Common myeloid progenitor, CD34-positive (primary cell): ENCODE data around the gene RLN1.

Experiments used
- CTCF ChIA-PET: fragments of 350-600 bp; sonication (Branson Sonifier 250); formaldehyde crosslinking; loops from one replicate; lab custom pipeline; 2021; ENCODE audit warnings: antibody characterized with exemption; lab: Charles Lee
- POLR2A ChIA-PET: fragments of 350-600 bp; sonication (Branson Sonifier 250); formaldehyde crosslinking; loops from one replicate; lab custom pipeline; 2021; ENCODE audit warnings: antibody characterized with exemption; lab: Charles Lee
- DNase-seq, 3 donors: peaks; one replicate each; pipeline versions ENCODE4 v3.0.0 to v3.0.0-alpha.2; 2013
- H3K27ac ChIP-seq, 2 experiments: 1 replicate in 1 of 2; 2 replicates in 1 of 2; pipeline ENCODE4 v1.7.0; 2013; ENCODE audit warnings: inconsistent platforms in 2 of 2, low read length in 2 of 2, mild to moderate bottlenecking in 2 of 2, low read depth in 1 of 2, moderate library complexity in 1 of 2; ENCODE audit not compliant: severe bottlenecking in 2 of 2, insufficient read depth in 1 of 2, poor library complexity in 1 of 2
- H3K27me3 ChIP-seq, 5 experiments: replicated peaks in 2 of 5; 1 replicate in 3 of 5; 2 replicates in 2 of 5; pipeline versions ENCODE4 v1.6.1 to v1.7.0; 2013; ENCODE audit warnings: low read length in 4 of 5, mild to moderate bottlenecking in 2 of 5, moderate library complexity in 2 of 5, inconsistent platforms in 1 of 5; ENCODE audit not compliant: insufficient read depth in 5 of 5, control insufficient read depth in 4 of 5
- H3K36me3 ChIP-seq, 4 experiments: 1 replicate in 2 of 4; 2 replicates in 2 of 4; pipeline versions ENCODE4 v1.6.1 to v1.7.0; 2013; ENCODE audit warnings: low read length in 3 of 4, control low read depth in 1 of 4, mild to moderate bottlenecking in 1 of 4; ENCODE audit not compliant: control insufficient read depth in 4 of 4, insufficient read depth in 4 of 4
- H3K4me1 ChIP-seq, 4 experiments: 1 replicate in 3 of 4; 2 replicates in 1 of 4; pipeline versions ENCODE4 v1.6.1 to v1.7.1; 2013; ENCODE audit warnings: low read length in 3 of 4, mild to moderate bottlenecking in 3 of 4, control low read depth in 1 of 4, inconsistent platforms in 1 of 4, moderate library complexity in 1 of 4; ENCODE audit not compliant: control insufficient read depth in 4 of 4, insufficient read depth in 4 of 4; ENCODE audit errors: control extremely low read depth in 1 of 4
- H3K4me3 ChIP-seq, 7 experiments: 1 replicate in 4 of 7; 2 replicates in 3 of 7; pipeline versions ENCODE4 v1.5.1 to v1.7.0; 2013; ENCODE audit warnings: mild to moderate bottlenecking in 7 of 7, low read length in 6 of 7, moderate library complexity in 6 of 7, inconsistent platforms in 2 of 7, low read depth in 2 of 7, control low read depth in 1 of 7; ENCODE audit not compliant: insufficient read depth in 4 of 7, control insufficient read depth in 1 of 7; ENCODE audit errors: extremely low read depth in 1 of 7
- H3K9me3 ChIP-seq, 5 experiments: 1 replicate in 4 of 5; 2 replicates in 1 of 5; pipeline versions ENCODE4 v1.6.1 to v1.7.1; 2013; ENCODE audit warnings: low read length in 4 of 5, mild to moderate bottlenecking in 2 of 5, inconsistent platforms in 1 of 5, low read depth in 1 of 5, moderate library complexity in 1 of 5; ENCODE audit not compliant: control insufficient read depth in 4 of 5, insufficient read depth in 2 of 5; ENCODE audit errors: control extremely low read depth in 1 of 5
- WGBS: methylation state at CpG from one replicate; pipeline ENCODE4 v1.1.5; 2013; ENCODE audit not compliant: insufficient coverage; 5-methylcytosine and 5-hydroxymethylcytosine counted together

RLN1 gene

DNA sequence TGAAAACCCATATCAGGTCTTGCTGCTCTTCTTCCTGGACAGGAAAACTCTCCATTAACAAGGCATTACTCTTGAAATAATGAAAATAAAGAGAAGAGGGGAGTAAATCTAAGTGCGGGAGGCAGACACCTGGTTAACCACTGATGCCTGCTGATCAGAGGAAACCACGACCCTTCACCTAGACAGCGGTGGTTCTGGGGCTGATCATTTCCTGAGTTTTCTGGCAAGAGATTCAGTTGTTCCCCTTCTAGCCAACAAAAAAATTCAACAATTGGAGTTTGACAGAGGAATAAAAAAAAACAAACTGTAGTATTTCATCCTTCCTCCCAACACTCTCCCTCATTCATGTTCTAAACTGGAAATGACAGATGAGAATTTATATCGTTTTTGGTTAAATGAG, 38.1 kb downstream of the RLN1 start:
- no peak overlapping the region for H3K27ac ChIP-seq
- H3K4me3 ChIP-seq: peak overlapping the region in 1 of 7 experiments; percentile 24
- peaks cover 0 to 19% (median 8%) of the 10 kb centered on the region in 4 experiments for H3K4me1 ChIP-seq
- WGBS: no CpG with 5 or more reads among the region's 4 CpGs
- H3K27me3 ChIP-seq: no peaks in the 10 kb centered on the region
- peak in 2 of 3 donors; percentile 65 to 75 for DNase-seq
- no peaks in the 10 kb centered on the region for H3K9me3 ChIP-seq
- H3K36me3 ChIP-seq: no peaks in the 10 kb centered on the region
- CTCF ChIA-PET: no interaction called here
- POLR2A ChIA-PET: no interaction called here

DNA sequence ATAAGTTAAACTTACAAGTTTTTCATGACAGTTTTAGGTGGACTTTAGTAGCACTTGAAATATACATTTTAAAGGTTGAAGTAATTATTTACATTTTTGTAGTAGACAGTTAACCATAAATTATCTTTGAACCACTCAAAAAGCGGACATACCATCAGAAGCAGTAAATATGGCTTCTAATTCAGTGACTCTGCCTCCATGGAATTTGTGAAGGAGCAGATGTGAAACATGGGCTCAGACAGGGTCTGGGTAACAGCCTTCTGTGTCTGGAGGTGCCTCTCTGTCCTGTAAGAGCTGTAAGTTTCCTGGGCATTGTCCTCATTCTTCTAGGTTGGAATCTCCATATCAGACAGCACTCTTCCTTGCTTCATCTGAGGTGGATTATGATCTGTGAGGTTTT, 47.5 kb downstream of the RLN1 start:
- Histone ChIP-seq H3K9me3 (peaks cover 0 to 6% (median 2%) of the 10 kb centered on the region in 5 experiments), H3K4me1 (no peaks in the 10 kb centered on the region), H3K27me3 (no peaks in the 10 kb centered on the region), H3K4me3 (no peak overlapping the region), H3K36me3 (no peaks in the 10 kb centered on the region), H3K27ac (no peak overlapping the region)
- no peak for DNase-seq
- POLR2A ChIA-PET: no interaction called here
- 100% methylated on average over 1 of the region's 1 CpG for WGBS
- CTCF ChIA-PET: no interaction called here

DNA sequence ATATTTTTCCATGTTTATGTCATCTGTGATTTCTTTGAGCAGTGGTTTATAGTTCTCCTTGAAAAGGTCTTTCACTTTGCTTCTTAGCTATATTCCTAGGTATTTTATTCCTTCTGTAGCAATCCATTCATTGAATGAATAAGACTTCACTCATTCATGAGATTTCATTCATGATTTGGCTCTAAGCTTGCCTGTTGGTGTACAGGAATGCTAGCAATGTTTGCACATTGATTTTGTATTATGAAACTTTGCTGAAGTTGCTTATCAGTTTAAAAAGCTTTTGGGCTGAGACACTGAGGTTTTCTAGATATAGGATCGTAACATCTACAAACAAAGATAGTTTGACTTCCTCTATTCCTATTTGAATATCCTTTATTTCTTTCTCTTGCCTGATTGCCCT, 51.1 kb downstream of the RLN1 start:
- H3K4me3 ChIP-seq: no peak overlapping the region
- H3K27me3 ChIP-seq: no peaks in the 10 kb centered on the region
- CTCF ChIA-PET: no interaction called here
- no peak for DNase-seq
- H3K9me3 ChIP-seq: peaks cover 0 to 4% (median 0%) of the 10 kb centered on the region in 5 experiments
- H3K36me3 ChIP-seq: no peaks in the 10 kb centered on the region
- H3K4me1 ChIP-seq: no peaks in the 10 kb centered on the region
- no peak overlapping the region for H3K27ac ChIP-seq
- WGBS: 83% methylated on average over 1 of the region's 1 CpG
- POLR2A ChIA-PET: no interaction called here

DNA sequence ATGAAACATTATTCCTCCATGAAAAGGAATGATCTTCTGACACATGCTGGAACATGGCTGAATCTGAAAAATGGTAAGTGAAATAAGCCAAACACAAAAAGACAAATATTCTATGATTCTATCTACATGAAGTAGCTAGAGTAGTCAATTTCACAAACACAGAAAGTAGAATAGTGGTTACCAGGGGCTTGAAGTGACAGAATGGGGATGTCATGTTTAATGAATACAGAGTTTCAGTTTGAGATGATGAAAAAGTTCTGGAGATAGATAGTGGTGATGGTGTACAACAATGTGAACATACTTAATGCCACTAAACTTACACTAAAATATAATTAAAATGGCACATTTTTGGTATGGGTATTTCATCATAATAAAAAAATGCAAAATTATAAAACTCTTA, 53.4 kb downstream of the RLN1 start:
- DNase-seq: no peak
- Histone ChIP-seq H3K27ac (no peak overlapping the region), H3K36me3 (no peaks in the 10 kb centered on the region), H3K9me3 (peaks cover 0 to 4% (median 0%) of the 10 kb centered on the region in 5 experiments), H3K27me3 (no peaks in the 10 kb centered on the region), H3K4me3 (no peak overlapping the region), H3K4me1 (no peaks in the 10 kb centered on the region)
- ChIA-PET CTCF (no interaction called here), POLR2A (no interaction called here)
